ENCODE results near the gene AP3B1.

DNA sequence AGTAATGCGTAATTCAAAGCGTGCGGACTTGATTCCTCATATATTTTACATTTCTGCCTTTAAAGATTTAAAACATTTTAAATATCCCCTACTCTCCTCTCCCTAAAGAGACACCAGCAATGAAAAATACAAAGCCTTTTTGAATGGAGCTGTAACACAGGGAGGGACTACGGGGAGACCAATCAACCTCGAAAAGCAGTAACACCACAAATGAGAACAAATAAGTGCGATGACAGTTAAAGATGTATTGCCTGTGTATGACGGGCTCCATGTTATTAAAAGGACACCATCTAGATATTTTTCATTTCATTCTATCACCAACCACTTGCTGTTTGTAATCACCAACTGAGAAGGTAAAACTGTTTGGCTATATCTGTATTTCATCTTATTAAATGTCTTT, 288.0 kb downstream of the AP3B1 start:
- TF ChIP-seq POLR2A (IDR thresholded peaks at IDR 0.05), result no peak
- TF ChIP-seq, protein P1, sequence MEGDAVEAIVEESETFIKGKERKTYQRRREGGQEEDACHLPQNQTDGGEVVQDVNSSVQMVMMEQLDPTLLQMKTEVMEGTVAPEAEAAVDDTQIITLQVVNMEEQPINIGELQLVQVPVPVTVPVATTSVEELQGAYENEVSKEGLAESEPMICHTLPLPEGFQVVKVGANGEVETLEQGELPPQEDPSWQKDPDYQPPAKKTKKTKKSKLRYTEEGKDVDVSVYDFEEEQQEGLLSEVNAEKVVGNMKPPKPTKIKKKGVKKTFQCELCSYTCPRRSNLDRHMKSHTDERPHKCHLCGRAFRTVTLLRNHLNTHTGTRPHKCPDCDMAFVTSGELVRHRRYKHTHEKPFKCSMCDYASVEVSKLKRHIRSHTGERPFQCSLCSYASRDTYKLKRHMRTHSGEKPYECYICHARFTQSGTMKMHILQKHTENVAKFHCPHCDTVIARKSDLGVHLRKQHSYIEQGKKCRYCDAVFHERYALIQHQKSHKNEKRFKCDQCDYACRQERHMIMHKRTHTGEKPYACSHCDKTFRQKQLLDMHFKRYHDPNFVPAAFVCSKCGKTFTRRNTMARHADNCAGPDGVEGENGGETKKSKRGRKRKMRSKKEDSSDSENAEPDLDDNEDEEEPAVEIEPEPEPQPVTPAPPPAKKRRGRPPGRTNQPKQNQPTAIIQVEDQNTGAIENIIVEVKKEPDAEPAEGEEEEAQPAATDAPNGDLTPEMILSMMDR (IDR thresholded peaks at IDR 0.05), result no peak

Data from upper lobe of left lung (tissue), 4 donors.